ENCODE measurements around the gene HCAR3.
A peak's percentile ranks its signal among the peaks of the same experiment; 100 is the strongest.
"Not testable (repeated sequence)": the region's sequence is repeated elsewhere in the genome, so short reads cannot be mapped to it uniquely, and the experiment has no call there.

Gene HCAR3

GRCh38 chr12:122716658-122717057 lies at the start of gene HCAR3:
Gene HCAR3 (minus strand): TSS chr12:122716811. CDS start chr12:122716737, 74 bp downstream.
- not testable (repeated sequence) for DNase-seq

- DNase-seq, result no peak
These were observed 41.0 kb upstream of the HCAR3 start for GRCh38 chr12:122757568-122757967.

- DNase-seq, result no peak
These were observed 38.2 kb upstream of the HCAR3 start for GRCh38 chr12:122754790-122755189.

- no peak for DNase-seq
These were observed 36.7 kb upstream of the HCAR3 start for GRCh38 chr12:122753319-122753650.

GRCh38 chr12:122752464-122753318 lies 36.1 kb upstream of the HCAR3 start, which contains the start of gene DENR:
Gene DENR (plus strand): TSS chr12:122752824. CDS start chr12:122753702, 878 bp downstream.
- DNase-seq, result peak; percentile 99

- DNase-seq, result not testable (repeated sequence)
These were observed 34.3 kb upstream of the HCAR3 start for GRCh38 chr12:122750781-122751515.

GRCh38 chr12:122749569-122750332 lies 33.1 kb upstream of the HCAR3 start:
- no peak for DNase-seq

GRCh38 chr12:122747224-122748135 lies 30.9 kb upstream of the HCAR3 start:
- no peak for DNase-seq

GRCh38 chr12:122743895-122744525 lies 27.4 kb upstream of the HCAR3 start:
- DNase-seq, result no peak

- no peak for DNase-seq
These were observed 23.7 kb upstream of the HCAR3 start for GRCh38 chr12:122740351-122740750.

- DNase-seq, result no peak
These were observed 22.0 kb upstream of the HCAR3 start for GRCh38 chr12:122738571-122738970.

- no peak for DNase-seq
These were observed 16.0 kb upstream of the HCAR3 start for GRCh38 chr12:122732611-122733010.

GRCh38 chr12:122732170-122732569 lies 15.6 kb upstream of the HCAR3 start:
- DNase-seq, result no peak

GRCh38 chr12:122730215-122731014 lies 13.8 kb upstream of the HCAR3 start, which contains the start of gene HCAR1:
Gene HCAR1 (minus strand): TSS chr12:122730844. CDS start chr12:122730339, 505 bp downstream.
- DNase-seq, result peak; percentile 47

GRCh38 chr12:122729583-122730214 lies 13.1 kb upstream of the HCAR3 start:
- DNase-seq, result no peak

GRCh38 chr12:122726080-122726558 lies 9.5 kb upstream of the HCAR3 start:
- DNase-seq, result peak; percentile 48

GRCh38 chr12:122725452-122726079 lies 9.0 kb upstream of the HCAR3 start:
- no peak for DNase-seq

GRCh38 chr12:122724641-122725243 lies 8.1 kb upstream of the HCAR3 start:
- no peak for DNase-seq

GRCh38 chr12:122722387-122722786 lies 5.8 kb upstream of the HCAR3 start:
- DNase-seq, result no peak

Data from CD4-positive, alpha-beta T cell treated with Interleukin-6 for 4 hours (primary cell).